Stomach (tissue), 4 donors: ENCODE data around the gene STPG4.

Experiments used
- EP300 ChIP-seq: sonication (generic); formaldehyde crosslinking; IDR thresholded peaks from one replicate; pipeline ENCODE4 v1.6.1; 2017; ENCODE audit warnings: antibody characterized with exemption
- POLR2A ChIP-seq, 4 donors: fragments of 450-650 bp; IDR thresholded peaks; one replicate each; pipeline ENCODE4 v1.6.1; 2016; ENCODE audit warnings: antibody characterized with exemption in 4 of 4, control low read depth in 2 of 4, mild to moderate bottlenecking in 1 of 4, moderate library complexity in 1 of 4
- POLR2AphosphoS5 ChIP-seq, 3 donors: sonication (generic); formaldehyde crosslinking; IDR thresholded peaks; one replicate each; pipeline ENCODE4 v1.6.1; 2016; ENCODE audit warnings: antibody characterized with exemption in 3 of 3
- TF ChIP-seq, protein P1 (sequence below), 7 experiments: fragments of 450-650 bp in 4 of 7; fragments of 200-600 bp in 3 of 7; sonication (generic) in 3 of 7; IDR thresholded peaks; one replicate each; pipeline ENCODE4 v1.5.1; 2016 to 2019; ENCODE audit warnings: antibody characterized with exemption in 7 of 7, control low read depth in 2 of 7, mild to moderate bottlenecking in 1 of 7

DNA sequence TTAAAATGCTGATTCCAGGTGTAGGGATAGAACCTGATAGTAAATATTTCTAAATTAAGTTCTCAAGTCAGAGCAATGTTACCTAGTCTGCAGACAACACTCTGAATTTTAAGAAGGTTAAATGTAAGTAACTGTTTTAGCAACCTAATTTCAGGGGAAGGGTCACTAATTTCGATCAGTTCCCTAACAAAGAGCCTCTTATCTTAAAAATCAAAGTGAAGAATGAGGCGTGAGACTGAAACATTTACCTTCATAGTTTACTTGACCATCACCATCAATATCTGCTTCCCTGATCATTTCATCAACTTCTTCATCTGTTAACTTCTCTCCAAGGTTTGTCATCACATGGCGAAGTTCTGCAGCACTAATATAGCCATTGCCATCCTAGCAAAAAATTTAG lies 6.4 kb upstream of the STPG4 start:
- TF ChIP-seq, protein P1, sequence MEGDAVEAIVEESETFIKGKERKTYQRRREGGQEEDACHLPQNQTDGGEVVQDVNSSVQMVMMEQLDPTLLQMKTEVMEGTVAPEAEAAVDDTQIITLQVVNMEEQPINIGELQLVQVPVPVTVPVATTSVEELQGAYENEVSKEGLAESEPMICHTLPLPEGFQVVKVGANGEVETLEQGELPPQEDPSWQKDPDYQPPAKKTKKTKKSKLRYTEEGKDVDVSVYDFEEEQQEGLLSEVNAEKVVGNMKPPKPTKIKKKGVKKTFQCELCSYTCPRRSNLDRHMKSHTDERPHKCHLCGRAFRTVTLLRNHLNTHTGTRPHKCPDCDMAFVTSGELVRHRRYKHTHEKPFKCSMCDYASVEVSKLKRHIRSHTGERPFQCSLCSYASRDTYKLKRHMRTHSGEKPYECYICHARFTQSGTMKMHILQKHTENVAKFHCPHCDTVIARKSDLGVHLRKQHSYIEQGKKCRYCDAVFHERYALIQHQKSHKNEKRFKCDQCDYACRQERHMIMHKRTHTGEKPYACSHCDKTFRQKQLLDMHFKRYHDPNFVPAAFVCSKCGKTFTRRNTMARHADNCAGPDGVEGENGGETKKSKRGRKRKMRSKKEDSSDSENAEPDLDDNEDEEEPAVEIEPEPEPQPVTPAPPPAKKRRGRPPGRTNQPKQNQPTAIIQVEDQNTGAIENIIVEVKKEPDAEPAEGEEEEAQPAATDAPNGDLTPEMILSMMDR (IDR thresholded peaks at IDR 0.05), result no peak
- TF ChIP-seq POLR2A (IDR thresholded peaks at IDR 0.05) (no peak), EP300 (no peak), POLR2AphosphoS5 (IDR thresholded peaks at IDR 0.05) (no peak)
